GM19025 (cell line): ENCODE data around the gene TRABD2A.

Experiments
- ATAC-seq: cut with Tn5 transposase; IDR thresholded peaks from one replicate; pipeline ENCODE4 v1.9.1; 2021; ENCODE audit warnings: mild to moderate bottlenecking, low read depth, moderate library complexity; ENCODE audit not compliant: unreplicated experiment

Gene TRABD2A

DNA sequence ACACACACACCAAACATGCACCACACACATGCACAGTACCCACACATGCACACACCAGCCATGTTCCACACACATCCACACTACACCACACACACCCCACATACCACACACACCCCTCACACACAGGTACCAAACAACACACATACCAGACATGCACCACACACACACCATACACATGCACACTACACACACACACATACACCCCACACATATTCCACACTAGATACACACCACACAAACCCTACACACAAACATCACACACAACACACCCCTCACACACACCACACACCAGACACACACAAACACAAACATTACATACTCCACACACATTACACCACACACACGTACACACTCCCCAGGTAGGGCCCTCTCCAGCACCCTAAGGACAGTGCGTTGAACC is 51.2 kb downstream of the TRABD2A start:
- no peak for ATAC-seq

- no peak for ATAC-seq
Observed at GRCh38 chr2:84827978-84828575, 52.8 kb downstream of the TRABD2A start.

DNA sequence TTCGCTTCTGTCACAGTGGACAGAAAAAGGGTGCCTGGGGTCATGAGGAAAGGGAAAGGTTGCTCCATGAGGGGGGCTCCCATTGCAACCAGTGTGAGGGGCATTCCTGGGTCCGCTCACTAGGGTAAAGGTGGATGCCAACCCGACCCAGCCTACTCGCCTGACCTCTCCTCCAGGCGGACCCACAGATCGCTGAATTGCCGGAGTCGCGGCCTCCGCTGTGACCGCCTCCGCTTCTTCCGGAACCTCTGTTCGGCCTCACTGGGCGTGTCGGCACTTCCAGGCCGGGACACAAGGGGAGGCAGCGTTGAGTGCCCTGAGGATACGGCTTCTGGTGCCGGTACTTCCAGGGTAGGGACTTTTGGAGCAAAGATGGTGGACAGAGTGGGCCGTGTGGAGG is 57.1 kb downstream of the TRABD2A start:
- no peak for ATAC-seq

DNA sequence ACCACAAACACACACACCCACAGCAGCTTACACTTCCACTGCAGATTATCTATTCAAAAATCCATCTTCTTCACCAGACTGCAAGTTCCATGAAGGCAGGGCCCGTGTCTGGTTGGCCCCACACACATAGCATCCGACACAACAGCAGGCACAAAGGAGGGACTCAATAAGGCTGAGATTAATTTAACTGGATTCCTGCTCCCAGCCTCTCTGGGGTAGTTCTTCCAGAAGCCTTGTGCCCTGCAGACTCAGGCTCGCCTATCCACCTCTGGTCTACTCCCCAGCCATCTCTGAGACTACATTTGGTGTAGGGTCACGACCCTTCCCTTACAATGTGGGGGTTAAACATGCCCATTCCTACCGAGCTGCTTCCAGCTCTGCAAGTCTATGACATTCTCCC is 57.7 kb downstream of the TRABD2A start:
- ATAC-seq, result no peak

DNA sequence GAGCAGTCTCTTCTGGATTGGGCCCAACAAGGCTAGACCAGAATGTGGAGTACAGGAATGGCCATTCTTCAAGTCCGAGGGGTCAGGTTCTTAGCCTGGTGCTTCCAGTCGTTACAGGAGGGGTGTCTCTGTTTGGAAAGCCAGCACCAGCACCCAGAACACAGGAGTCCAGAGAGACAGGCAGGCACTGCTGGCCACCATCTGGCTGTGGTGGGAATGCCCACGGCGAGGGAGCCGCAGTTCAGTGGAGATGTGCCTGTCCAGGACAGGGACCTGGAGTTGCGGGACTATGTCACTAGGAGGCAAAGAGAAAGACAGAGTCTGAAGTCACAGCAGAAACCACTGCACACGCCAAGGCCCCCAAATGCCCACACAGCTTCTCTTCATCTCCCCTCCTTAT is 59.1 kb downstream of the TRABD2A start:
- ATAC-seq, result no peak

DNA sequence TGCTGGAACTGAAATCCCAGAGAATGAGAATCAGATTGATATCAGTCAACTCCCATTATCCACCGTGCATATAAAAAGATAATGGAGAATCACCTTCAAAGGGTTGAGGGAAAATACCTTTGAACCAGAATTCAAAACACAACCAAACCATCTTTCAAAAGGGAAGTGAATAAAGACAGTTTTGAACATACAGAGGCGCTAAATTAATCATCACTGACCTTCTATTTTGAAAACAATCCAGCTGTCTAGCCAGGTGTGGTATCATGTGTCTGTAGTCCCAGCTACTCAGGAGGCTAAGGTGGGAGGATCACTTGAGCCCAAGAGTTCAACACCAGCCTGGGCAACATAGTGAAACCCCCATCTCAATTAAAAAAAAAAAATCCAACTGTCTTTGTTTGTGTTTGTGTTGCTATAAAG is 63.6 kb downstream of the TRABD2A start:
- ATAC-seq, result peak; percentile 88

GRCh38 chr2:84816426-84817026 is 64.4 kb downstream of the TRABD2A start:
- ATAC-seq, result peak; percentile 60

- no peak for ATAC-seq
Observed at GRCh38 chr2:84815146-84815545, 65.7 kb downstream of the TRABD2A start.

GRCh38 chr2:84811839-84812431 is 68.9 kb downstream of the TRABD2A start:
- ATAC-seq, result no peak

DNA sequence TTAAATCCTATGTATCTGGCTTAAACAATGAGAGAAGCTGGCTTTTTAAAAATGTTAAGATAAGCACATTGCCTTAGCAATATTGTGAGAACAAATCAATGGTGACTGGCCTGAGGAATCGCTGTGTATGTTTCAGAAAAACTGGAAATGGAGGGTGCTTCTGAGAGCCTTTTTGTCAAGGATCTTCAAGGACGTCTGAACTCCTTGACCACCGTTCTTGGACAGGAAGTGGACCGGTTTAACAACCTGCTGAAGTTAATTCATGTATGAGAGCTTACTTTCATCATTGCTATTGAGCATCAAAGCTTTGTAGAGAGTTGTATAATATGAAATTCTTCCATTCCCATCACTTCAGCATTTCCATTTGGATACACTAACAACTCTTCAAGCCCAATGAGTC is 72.6 kb downstream of the TRABD2A start:
- no peak for ATAC-seq

GRCh38 chr2:84807063-84807485 is 73.8 kb downstream of the TRABD2A start:
- ATAC-seq, result no peak

DNA sequence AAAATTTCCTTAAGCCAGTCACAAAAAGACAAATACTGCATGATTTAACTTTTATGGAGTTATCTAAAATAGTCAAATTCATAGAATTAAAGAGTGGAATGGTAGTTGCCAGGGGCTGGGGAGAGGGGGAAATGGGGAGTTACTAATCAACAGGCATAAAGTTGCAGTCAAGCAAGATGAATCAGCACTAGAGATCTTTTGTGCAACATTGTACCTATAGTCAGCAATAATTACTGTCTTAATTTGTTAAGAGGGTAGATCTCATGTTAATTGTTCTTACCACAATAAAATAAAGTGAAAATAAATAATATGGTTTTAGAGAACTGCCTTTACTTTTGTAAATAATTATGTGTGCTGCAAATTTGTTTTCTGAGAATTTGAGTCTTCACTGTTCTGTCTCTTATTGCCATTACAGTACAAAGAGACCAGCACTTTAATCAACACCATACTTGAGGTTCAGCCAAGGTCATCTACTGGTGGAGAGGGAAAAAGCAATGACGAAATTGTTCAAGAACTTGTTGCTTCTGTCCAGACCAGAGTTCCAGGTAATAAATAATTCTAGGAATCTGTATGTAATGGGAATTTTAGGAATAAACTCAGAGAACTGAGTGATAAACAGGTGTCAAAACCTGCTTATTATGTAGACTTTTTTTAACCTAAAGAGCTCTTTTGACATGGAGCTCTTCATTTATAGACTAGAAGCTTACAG is 75.5 kb downstream of the TRABD2A start:
- no peak for ATAC-seq

DNA sequence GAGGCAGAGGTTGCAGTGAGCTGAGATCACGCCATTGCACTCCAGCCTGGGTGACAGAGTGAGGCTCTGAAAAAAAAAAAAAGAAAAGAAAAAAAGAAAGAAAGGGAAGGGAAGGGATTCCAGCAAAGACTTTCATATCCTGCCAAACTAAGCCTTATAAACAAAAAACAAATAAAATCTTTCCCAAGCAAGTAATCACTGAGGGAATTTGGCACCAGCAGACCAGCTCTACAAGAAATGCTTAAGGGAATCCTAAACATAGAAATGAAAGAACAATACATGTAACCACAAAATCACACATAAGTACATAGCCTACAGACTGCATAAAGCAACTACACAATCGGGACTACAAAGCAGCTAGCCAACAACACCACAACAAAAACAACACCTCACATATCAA is 79.1 kb downstream of the TRABD2A start:
- no peak for ATAC-seq

GRCh38 chr2:84800194-84800805 is 80.6 kb downstream of the TRABD2A start:
- peak; percentile 63 for ATAC-seq

- no peak for ATAC-seq
Observed at GRCh38 chr2:84799772-84800171, 81.1 kb downstream of the TRABD2A start.

GRCh38 chr2:84797271-84797670 is 83.6 kb downstream of the TRABD2A start:
- ATAC-seq, result no peak

DNA sequence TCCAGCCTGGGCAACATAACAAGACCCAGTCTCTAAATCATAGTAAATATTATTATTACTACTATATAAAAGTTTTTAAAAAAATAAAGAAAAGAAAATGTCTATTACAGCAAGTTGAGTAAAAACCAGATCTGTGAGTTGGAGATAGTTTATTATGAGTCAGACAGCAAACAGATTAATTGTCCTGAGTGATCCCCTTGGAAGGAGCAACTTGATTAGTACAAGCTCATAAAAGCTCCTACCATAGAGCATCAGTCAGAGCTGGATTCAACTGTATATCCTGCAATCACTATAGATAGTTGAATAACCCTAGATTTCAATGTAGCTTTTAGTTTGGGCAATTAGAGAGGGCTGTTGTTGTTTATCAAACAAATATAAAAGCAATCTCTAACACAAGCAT is 84.1 kb downstream of the TRABD2A start:
- ATAC-seq, result no peak

DNA sequence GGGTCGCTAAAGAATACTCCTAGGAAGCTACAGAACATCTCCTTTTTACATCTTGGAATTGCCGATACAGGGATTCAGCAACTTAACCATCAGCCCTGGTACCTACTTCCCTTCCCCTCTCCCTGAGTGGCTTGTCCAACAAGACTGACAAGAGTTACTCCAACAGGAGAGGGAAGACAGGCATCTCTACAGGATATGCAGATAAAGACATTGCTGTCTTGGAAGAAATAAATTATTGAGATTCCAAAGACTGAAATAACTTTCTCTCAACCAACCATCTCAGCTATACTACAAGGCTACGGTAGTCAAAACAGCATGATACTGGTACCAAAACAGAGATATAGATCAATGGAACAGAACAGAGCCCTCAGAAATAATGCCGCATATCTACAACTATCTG is 87.2 kb downstream of the TRABD2A start:
- no peak for ATAC-seq

DNA sequence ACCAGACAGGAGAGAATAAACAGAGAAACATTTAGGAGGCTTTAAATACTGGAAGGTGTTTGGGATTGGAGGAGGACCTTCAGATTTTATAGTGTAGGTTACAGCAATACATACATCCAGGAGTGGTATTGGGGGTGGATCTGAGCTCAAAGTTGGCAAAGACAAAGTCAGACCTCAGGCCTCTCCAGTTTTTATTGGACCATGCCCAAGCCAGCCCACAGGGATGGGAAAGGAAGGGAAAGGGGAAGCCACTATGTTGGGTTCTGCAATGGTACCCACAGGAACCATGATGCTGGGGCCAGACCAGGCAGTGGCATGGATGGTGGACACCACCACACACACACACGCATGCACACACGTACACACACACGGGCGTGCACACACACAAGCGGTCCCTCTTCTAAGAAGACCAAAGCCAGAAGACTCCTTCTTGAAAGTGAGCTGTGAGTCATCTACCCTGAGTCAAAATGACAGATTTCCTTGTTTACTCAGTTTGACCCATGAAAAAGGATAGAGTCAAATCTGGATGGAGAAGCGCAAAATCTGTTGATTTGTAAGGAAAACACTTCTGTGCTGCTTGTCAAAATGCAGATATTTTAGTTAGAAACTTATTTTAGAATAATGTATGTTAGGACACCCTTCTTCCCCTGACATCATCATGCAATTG is 87.9 kb downstream of the TRABD2A start:
- no peak for ATAC-seq

- no peak for ATAC-seq
Observed at GRCh38 chr2:84788498-84788897, 92.4 kb downstream of the TRABD2A start.

DNA sequence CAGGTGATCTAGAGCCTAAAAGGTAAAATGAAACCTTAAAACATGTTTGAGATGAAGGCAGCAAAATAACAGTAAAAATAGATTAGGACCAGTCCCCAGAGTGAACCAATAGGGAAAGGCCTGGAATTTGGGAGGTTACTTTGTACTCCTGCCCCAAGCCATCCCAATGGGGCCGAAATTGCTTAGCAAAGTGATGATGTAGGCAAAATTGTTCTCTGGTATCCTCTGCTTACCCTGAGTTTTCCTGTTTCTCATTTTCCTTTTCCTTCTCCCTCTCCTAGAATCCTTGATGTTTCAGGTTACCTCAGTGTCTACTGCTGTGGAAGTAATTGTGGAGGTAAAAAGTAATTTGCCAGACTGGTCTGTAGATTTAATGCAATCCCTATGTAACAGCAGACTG is 92.9 kb downstream of the TRABD2A start:
- ATAC-seq, result no peak
